ENCODE measurements around the gene PPME1. TPM values are rescaled to one million over a fixed set of nuclear protein-coding genes. Genes with fewer than 3 reads are reported as not detected.

Gene PPME1
- polyA plus RNA-seq, 3 donors from 2014 or later: 8.3 to 14.9 (median 14.1) TPM

DNA sequence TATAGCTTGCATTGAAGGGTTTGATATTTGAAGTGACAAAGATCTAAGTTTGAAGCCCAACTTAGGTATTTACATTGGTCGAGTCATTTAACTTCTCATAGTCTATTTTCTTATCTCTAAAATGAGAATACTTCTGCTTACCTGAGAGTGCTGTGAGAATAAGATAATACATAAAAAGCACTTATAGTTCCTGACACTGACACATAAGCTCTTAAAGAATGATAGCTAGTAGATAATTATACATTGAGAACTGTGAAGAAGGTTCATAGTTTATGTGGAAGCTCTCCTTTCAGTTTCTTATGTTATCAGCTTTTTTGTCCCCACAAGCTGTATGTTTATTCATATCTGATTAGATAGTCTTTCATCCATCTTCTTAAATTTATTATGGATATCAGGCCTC is 4.8 kb downstream of the PPME1 start:
- DNase-seq: no peak
- H3K9me3 Mint-ChIP-seq: no peaks in the 10 kb centered on the region
- H3K36me3 Mint-ChIP-seq: no peaks in the 10 kb centered on the region
- H3K4me1 Mint-ChIP-seq: no peaks in the 10 kb centered on the region
- H3K27ac Mint-ChIP-seq: no peak overlapping the region
- no peak overlapping the region for H3K4me3 Mint-ChIP-seq
- peaks cover 0 to 1% (median 0%) of the 10 kb centered on the region in 3 donors for H3K27me3 Mint-ChIP-seq (ENCODE audit: low read depth in 3 of 3)

GRCh38 chr11:74179234-74180052 is 8.4 kb downstream of the PPME1 start:
- no peak for DNase-seq
- Mint-ChIP-seq H3K9me3 (no peaks in the 10 kb centered on the region), H3K4me1 (no peaks in the 10 kb centered on the region), H3K27ac (peak overlapping the region in 1 of 6 donors; percentile 8), H3K36me3 (no peaks in the 10 kb centered on the region), H3K27me3 (ENCODE audit: low read depth in 3 of 3) (peaks cover 0 to 1% (median 0%) of the 10 kb centered on the region in 3 donors), H3K4me3 (no peak overlapping the region)

GRCh38 chr11:74182635-74183034 is 11.5 kb downstream of the PPME1 start:
- Mint-ChIP-seq H3K4me3 (no peak overlapping the region), H3K9me3 (no peaks in the 10 kb centered on the region), H3K27ac (no peak overlapping the region), H3K36me3 (peaks cover 0 to 3% (median 0%) of the 10 kb centered on the region in 3 donors), H3K27me3 (ENCODE audit: low read depth in 3 of 3) (peaks cover 0 to 1% (median 0%) of the 10 kb centered on the region in 3 donors), H3K4me1 (peaks cover 0 to 4% of the 10 kb centered on the region in 2 donors)
- no peak for DNase-seq

DNA sequence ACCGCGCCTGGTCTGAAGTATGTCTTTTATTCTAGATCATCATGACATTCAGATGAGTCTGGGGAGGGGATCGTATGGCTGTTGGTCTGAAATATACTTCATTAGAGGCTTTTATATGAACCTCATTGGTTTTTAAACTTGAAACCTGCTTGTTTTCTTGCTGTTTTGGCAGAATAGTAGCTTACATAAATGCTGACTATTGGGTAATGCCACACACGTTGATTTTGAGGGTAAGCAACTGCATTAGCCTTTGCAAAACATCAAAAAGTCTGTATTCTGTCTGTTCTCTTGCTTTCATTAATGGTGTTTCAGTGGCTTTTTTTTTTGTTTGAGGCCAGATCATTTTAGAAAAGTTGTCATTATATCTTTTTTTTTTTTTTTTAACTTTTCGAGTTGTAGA is 14.2 kb downstream of the PPME1 start:
- Mint-ChIP-seq H3K36me3 (peaks cover 1 to 13% (median 5%) of the 10 kb centered on the region in 3 donors), H3K9me3 (peaks cover 0 to 1% (median 0%) of the 10 kb centered on the region in 6 donors), H3K27ac (no peak overlapping the region), H3K4me1 (peaks cover 0 to 4% of the 10 kb centered on the region in 2 donors), H3K27me3 (ENCODE audit: low read depth in 3 of 3) (no peaks in the 10 kb centered on the region), H3K4me3 (no peak overlapping the region)
- DNase-seq: no peak

DNA sequence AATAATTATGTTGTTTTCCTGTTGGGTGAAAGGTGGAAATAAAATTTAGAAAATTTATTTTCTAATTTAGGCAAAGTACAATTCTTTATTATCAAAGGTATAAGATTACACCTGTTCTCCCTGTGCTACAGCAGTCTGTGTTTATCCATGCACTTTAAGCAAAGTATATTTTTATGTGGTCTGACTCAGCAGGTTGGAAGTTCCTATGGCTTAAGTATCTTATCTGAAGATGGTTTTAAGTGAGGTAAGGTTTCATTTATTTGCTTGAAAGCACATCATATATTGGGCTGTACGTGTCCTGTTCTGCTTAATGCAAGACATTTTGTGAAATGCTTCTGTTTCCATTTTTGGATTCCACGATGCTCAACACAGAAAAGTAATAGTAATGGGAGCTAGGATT is 14.6 kb downstream of the PPME1 start:
- DNase-seq: no peak
- Mint-ChIP-seq H3K36me3 (peaks cover 6 to 17% (median 9%) of the 10 kb centered on the region in 3 donors), H3K27ac (no peak overlapping the region), H3K4me1 (peaks cover 0 to 4% of the 10 kb centered on the region in 2 donors), H3K9me3 (peaks cover 0 to 6% (median 0%) of the 10 kb centered on the region in 6 donors), H3K4me3 (no peak overlapping the region), H3K27me3 (ENCODE audit: low read depth in 3 of 3) (no peaks in the 10 kb centered on the region)

DNA sequence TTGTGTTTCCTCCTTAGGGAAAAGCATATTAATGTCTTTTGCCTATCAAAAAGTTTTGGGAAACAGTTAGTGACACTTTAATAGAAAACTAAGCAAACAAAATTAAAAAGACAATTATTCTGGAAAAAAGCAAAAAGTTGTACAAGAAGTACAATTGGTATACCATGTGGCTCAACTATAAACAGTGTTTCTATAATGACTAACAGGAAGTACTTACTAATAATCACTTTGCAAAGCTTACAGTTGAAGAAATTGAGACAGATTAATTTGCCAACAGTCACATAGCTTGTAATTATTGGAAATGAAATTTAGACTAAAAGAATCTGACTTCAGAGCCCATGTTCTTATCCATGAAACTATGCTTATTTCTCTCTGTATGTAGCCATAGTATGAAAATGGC is 24.7 kb downstream of the PPME1 start:
- Mint-ChIP-seq H3K9me3 (peaks cover 0 to 1% (median 0%) of the 10 kb centered on the region in 6 donors), H3K36me3 (peaks cover under 1 to 10% (median 6%) of the 10 kb centered on the region in 3 donors)

DNA sequence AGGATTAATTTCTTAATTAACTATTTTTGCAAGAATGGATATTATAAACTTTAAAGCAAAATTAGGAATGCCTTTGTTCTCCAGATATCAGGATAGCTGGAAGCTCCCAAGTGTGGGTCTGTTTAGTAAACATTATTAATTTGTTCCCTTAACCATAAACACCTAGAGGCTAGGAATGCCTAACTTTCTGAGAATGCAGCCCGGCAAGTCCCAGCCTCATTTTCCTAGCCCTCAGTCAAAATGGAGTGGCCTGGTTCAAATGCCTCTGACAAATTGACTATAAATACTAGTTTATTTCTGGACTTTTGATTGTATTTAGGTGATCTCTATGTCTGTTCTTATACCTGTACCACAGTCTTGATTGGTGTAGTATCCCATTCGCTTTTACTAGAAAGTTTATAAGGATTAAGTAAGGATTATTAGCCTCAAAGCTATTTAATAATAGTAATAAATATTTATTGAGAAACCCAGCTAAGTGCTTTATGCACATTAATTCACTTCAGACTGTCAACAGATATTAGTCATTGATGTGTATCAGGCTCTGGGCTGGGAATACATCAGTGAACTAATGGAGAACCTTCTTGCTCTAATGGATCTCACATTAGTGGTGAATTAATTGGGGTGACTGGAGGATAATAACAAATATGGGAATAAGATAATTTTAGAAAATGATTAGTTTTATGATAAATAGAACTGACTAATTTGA is 25.8 kb downstream of the PPME1 start:
- H3K4me1 Mint-ChIP-seq: no peaks in the 10 kb centered on the region
- DNase-seq: no peak
- peaks cover 0 to 5% (median 2%) of the 10 kb centered on the region in 3 donors for H3K36me3 Mint-ChIP-seq
- no peaks in the 10 kb centered on the region for H3K9me3 Mint-ChIP-seq
- no peak overlapping the region for H3K27ac Mint-ChIP-seq
- H3K27me3 Mint-ChIP-seq (ENCODE audit: low read depth in 3 of 3): peaks cover 0 to 2% (median 0%) of the 10 kb centered on the region in 3 donors
- no peak overlapping the region for H3K4me3 Mint-ChIP-seq

More for the DNA sequence above, 24.7 kb downstream of the PPME1 start:
- no peak overlapping the region for H3K27ac Mint-ChIP-seq
- H3K4me3 Mint-ChIP-seq: no peak overlapping the region
- peaks cover 0 to 3% (median 2%) of the 10 kb centered on the region in 3 donors for H3K27me3 Mint-ChIP-seq (ENCODE audit: low read depth in 3 of 3)
- no peaks in the 10 kb centered on the region for H3K4me1 Mint-ChIP-seq
- no peak for DNase-seq

DNA sequence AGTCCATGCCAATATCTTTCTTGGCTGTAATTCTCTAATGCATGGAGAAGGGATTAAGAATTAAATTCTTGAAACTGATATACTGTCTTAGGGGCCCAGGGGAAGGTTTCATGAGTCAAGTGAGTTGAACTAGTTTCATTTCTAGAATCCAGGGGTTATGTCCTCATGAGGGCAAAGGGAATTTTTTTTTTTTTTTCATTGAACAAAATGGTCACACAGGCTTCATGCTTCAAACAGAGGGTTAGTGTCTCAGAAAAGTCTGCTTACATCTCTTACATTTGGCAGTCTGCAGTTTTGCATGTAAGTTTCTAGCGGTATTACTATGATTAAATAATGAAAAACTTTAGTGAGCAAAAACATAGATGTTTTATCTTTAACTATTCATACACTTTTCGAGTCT is 32.9 kb downstream of the PPME1 start:
- Mint-ChIP-seq H3K4me3 (no peak overlapping the region), H3K36me3 (peaks cover 0 to 17% (median 16%) of the 10 kb centered on the region in 3 donors), H3K27ac (no peak overlapping the region), H3K27me3 (ENCODE audit: low read depth in 3 of 3) (no peaks in the 10 kb centered on the region), H3K9me3 (no peaks in the 10 kb centered on the region), H3K4me1 (no peaks in the 10 kb centered on the region)
- DNase-seq: no peak

GRCh38 chr11:74204701-74205100 is 33.6 kb downstream of the PPME1 start:
- Mint-ChIP-seq H3K36me3 (peaks cover 5 to 22% (median 17%) of the 10 kb centered on the region in 3 donors), H3K4me1 (no peaks in the 10 kb centered on the region), H3K4me3 (no peak overlapping the region), H3K27ac (no peak overlapping the region), H3K9me3 (no peaks in the 10 kb centered on the region), H3K27me3 (ENCODE audit: low read depth in 3 of 3) (no peaks in the 10 kb centered on the region)
- DNase-seq: no peak

GRCh38 chr11:74205181-74205580 is 34.1 kb downstream of the PPME1 start:
- no peak overlapping the region for H3K4me3 Mint-ChIP-seq
- no peaks in the 10 kb centered on the region for H3K27me3 Mint-ChIP-seq (ENCODE audit: low read depth in 3 of 3)
- H3K36me3 Mint-ChIP-seq: peaks cover 5 to 26% (median 17%) of the 10 kb centered on the region in 3 donors
- no peaks in the 10 kb centered on the region for H3K4me1 Mint-ChIP-seq
- H3K9me3 Mint-ChIP-seq: no peaks in the 10 kb centered on the region
- no peak for DNase-seq
- H3K27ac Mint-ChIP-seq: no peak overlapping the region

- DNase-seq: no peak
- Mint-ChIP-seq H3K27me3 (ENCODE audit: low read depth in 3 of 3) (no peaks in the 10 kb centered on the region), H3K36me3 (peaks cover 12 to 41% (median 20%) of the 10 kb centered on the region in 3 donors), H3K4me3 (no peak overlapping the region), H3K4me1 (no peaks in the 10 kb centered on the region), H3K27ac (no peak overlapping the region), H3K9me3 (no peaks in the 10 kb centered on the region)
Measured at GRCh38 chr11:74206746-74207145, 35.7 kb downstream of the PPME1 start.

DNA sequence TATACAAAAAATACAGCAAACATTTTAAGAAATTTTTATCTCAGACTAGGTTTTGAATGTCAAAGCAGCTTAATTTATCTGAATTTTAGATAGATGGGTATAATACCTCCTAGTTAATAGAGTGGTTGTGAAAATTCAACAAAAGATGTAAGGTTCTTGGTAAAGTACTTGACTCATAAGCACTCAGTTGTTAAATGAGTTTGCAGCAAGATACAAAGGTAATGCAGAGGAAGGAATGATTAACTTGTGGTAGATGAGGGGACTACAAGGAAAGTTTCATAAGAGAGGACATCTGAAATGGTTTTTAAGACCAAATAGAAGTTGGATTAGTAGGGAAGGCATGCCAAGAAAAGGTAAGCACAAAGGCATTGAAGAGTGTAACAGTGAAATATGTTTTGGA is 37.4 kb downstream of the PPME1 start:
- Mint-ChIP-seq H3K9me3 (peaks cover 0 to 6% (median 0%) of the 10 kb centered on the region in 6 donors), H3K36me3 (peaks cover 22 to 57% (median 25%) of the 10 kb centered on the region in 3 donors), H3K27me3 (ENCODE audit: low read depth in 3 of 3) (no peaks in the 10 kb centered on the region), H3K4me1 (no peaks in the 10 kb centered on the region), H3K4me3 (no peak overlapping the region), H3K27ac (no peak overlapping the region)
- no peak for DNase-seq

- peaks cover 30 to 74% (median 49%) of the 10 kb centered on the region in 3 donors for H3K36me3 Mint-ChIP-seq
Measured at GRCh38 chr11:74212533-74212932, 41.4 kb downstream of the PPME1 start.

GRCh38 chr11:74220376-74220775 is 49.3 kb downstream of the PPME1 start:
- Mint-ChIP-seq H3K4me1 (no peaks in the 10 kb centered on the region), H3K9me3 (no peaks in the 10 kb centered on the region), H3K27ac (no peak overlapping the region), H3K36me3 (peaks cover 6 to 15% (median 13%) of the 10 kb centered on the region in 3 donors), H3K4me3 (no peak overlapping the region), H3K27me3 (ENCODE audit: low read depth in 3 of 3) (no peaks in the 10 kb centered on the region)
- DNase-seq: no peak

More at GRCh38 chr11:74212533-74212932, 41.4 kb downstream of the PPME1 start:
- no peak overlapping the region for H3K4me3 Mint-ChIP-seq
- no peak for DNase-seq
- H3K4me1 Mint-ChIP-seq: no peaks in the 10 kb centered on the region
- H3K9me3 Mint-ChIP-seq: peaks cover 0 to 15% (median 0%) of the 10 kb centered on the region in 6 donors
- H3K27me3 Mint-ChIP-seq (ENCODE audit: low read depth in 3 of 3): no peaks in the 10 kb centered on the region
- no peak overlapping the region for H3K27ac Mint-ChIP-seq
